Hematopoietic multipotent progenitor cell treated with erythropoietin and hydrocortisone succinate and interleukin-3 and kit ligand, for 17 days (in vitro differentiated cells): Measurements from ENCODE around the gene FCRL1.

ENCODE experiments used
- DNase-seq: peaks from one replicate; pipeline ENCODE4 v3.0.0-alpha.2; 2015; ENCODE audit warnings: low spot score

FCRL1 gene

DNA sequence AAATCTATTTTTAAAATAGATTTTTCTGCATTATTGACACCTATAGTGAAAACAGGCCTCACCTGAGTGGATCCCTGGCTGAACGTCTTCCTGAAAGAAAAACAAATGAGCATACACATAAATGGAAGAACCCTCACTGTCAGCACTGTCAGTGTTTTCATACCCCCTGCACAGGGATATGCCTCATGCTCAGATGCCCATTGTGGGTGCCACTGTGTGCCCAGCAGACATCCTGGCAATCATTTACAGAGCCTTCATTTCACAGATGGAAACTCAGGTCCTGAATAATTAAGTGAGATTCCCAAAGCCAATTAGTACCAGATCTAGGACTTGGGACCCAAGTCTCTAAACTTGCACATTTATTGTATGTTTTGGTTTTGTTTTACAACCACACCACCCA, 19.9 kb downstream of the FCRL1 start:
- no peak for DNase-seq

DNA sequence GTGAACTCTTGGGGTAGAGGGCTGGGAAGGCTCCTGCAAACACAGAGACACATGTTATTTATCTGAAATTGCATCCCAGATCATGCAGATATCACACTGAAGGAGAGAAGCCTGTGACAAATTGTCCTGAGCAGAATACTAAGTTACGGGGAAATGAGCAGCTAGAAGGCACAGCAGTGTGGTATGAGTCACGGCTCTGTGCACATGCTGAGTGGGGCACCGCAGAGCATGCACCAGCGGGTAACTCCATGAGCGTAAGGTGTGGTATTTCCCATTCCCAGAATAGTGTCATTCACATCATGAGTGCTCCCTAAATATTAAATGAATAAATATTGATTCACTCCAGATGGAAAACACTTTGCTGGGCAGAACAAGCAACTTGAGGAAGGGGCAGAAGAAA, 21.7 kb downstream of the FCRL1 start:
- no peak for DNase-seq

DNA sequence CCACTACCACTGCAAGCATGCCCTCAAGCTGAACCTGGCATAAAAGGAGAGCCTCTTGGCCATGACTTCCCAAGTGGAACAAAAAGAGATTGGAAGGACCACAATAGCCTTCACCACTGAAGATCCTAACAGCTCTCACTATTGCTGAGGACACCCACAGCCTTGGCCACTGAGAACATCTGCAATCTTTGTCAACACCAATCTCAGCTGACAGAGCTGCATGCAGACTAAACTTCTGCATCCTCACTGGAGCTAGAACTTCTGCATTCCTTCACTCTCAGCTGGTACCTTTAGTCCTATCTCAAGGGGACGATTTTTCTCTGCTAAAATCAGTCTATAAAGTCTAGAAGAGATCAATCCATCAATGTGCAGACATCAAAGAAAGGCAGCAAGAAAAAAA, 34.7 kb downstream of the FCRL1 start:
- DNase-seq = no peak

DNA sequence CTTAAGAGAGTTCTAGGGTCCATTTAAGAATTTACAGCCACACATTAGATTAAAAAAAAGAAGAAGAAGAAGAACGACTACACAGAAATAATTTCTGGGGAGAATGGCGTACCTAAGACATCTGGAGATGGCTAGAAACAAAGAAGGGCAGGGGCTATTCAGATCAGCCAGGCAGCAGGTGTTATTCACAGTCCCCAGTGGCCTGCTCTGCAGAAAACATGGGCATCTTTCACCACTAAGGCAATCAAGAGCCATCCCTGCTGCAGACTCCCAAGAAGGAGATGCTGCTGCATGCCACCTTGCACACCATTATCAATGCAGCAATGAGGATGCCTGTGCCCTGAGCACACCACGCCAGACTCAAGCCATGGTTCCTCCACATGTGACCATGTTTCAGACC, 35.1 kb downstream of the FCRL1 start:
- no peak for DNase-seq

DNA sequence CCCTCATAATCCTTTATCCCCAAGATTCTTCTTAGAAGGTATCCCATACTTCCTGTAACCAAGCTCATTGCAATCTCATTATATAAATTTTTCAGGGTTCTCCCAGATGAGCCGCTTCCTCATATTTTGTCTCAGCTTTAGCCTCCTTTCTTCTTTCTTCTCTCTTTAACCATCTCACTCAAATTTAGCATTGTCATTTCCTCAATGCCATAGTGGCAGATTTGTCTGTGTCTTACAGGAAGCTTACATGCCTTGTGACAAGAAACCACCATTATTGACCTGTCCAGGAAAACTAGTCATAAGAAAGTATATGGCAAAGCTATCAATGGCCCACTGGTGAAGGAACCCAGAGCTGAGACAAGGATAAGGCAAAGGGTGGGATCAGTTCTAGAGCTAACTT, 37.0 kb downstream of the FCRL1 start:
- no peak for DNase-seq

DNA sequence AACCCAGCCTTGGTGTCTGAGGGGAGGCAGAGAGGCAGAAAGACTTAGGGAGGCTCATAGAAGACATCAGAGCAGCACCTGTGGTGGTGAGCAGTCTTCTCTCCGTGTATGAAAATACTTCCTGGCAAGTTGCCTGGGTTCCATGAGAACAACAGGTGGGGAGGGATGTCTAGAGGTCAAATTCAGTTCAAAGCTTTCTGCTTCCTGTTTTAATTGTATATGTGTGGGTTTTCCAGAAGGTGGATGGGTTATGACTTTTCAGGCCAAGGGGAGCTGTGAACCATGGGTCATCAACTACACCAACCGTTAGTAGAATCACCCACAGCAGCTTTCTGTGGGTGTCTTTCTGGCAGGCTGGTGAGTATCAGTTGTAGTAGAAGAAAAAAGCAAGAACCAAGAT, 38.9 kb downstream of the FCRL1 start:
- no peak for DNase-seq

DNA sequence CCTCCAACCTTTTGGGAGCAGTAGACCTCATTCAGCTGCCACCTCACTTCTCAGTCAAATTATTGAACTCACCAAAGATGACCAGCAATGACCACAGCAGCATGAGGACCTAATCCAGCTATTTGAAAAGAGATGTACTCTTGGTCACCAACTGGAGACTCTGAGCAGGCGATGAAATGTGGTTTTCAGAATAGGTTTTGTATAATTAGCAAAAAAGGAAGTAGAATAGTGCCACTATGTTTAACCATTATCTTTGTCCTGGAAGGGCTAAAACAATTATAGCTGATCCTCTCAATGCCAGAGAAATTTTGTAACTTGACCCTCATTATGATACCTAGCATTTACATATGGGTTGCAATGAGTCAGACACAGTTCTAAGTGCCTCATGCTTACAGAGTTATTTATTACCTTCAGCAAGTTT, 42.9 kb downstream of the FCRL1 start, which contains the start of gene FCRL2:
TSS of gene FCRL2 (minus strand) at position 162 of the 421 bp plus-strand sequence. CDS start at position 103, 59 bp downstream.
- no peak for DNase-seq

DNA sequence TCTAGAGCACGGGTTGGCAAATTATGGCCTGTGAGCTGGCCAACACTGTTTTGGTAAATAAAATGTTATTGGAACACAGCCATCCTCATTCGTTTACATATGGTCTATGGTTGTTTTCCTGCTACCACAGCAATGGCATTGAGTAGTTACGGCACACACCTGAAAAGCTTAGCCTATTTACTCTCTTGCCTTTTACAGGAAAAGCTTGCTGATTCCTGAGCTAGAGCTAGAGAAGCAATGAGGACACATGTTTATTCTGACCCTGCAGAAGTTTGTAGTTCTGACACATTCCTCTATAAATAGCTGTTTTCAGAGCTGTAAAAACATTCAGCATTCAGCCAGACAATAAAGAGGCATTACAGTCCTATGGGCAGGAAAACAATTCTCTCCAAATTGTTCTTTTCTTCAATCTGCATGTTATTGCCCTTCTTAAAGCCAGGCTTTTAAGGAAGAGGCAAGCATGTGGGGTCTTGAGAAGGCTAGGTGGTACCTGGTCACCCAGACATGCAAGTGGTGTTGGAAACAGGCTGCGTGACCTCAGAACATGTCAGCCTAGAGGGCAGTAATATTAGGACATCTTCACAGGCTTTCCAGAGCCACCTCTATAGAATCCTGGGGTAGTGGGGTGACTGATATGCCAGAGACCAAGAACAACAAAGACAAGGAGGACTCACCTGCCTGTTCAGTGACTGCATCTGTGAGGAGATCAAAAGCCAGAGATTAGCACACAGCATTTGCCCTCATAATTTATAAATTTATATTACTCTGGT, 44.6 kb downstream of the FCRL1 start:
- no peak for DNase-seq

DNA sequence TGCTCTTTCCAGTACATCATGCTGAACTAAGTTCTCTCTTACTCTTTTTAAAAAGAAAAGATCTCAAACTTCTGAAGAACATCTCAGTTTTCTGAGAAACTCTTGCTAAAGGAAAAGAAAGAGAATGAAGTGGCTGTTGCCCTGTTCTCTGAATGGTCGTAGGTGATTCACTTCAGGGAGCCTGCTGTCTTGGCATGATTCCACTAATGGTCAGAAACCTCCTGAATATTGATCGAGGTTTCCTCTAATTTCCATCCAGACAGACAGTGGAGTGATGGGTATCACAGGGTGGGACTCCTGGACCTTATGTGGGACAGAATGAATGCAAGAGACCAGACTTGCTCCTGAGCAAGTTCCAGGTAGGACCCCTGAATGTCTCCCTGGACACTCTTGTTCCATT, 45.5 kb downstream of the FCRL1 start:
- no peak for DNase-seq

DNA sequence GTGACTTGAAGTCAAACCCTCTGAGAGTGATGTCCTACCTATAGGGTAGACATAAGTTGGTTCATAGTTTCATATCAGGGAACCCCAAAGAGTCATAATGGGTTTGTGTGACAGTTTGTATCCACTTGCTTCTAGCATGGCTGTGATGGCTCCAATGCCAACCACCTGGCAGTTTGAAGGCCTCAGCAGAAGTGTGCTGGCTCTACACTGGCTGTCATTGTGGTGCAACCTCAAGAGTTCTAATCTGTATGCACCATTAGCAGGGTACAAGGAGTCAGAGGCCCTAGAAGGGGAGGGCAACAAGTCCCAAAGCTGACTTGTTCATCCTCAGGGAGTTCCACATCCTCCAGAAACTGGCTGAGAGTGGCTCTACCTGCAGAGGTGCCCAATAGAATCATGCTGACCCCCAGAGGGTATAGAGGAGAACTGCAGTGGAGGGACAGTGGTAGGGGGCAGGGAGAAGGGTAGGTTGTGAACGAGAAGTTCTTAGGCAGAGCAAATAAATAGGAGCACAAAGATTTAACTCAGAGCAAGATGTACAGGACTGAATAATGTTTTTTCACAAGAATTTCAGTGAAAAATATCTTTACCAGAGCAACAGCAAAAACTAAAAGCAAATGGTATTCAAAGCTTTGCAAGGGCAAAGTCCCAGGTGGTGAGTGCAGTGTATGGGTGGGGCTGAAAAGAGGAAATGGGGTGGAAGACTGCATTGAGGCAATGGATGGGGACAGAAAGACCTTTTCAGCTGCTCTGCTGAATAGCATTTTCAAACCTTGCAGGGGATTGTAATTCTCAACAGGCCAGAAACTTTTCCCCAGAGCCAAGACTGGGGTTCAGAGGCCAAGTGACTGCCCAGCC, 46.2 kb downstream of the FCRL1 start:
- no peak for DNase-seq

DNA sequence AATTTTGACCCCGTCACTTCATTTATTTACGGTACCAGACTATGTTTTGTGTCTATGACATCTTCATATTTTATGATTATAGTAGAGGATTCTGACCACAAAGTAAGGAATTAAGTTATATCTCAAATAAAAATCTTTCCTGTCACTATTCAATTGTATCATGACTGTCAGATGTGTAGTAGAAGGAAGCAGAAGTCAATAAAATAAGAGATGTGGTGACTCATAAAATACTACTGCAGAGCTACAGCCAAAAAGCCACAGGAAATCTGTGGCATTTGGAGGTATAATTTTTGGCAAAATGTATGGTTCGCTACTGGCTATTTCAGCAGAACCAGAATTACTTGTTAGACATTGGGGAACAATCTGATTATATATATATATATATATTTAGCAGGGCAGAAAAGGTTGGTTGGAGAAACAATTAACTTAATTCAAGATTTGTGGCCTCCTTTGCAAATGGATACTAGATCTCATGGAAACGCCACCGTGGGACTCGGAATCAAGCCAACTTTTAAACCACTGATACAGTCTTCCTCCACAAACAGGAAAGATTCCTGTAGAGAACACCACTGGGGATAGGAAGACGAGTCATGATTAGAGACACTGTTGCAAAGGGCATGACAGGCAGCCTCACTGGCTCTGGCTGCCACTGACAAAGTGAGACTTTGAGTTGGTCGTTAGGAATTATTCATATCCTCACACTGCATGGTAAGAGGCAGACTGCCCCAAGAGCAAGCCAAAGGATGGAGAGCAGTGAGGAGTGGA, 48.1 kb downstream of the FCRL1 start:
- no peak for DNase-seq

DNA sequence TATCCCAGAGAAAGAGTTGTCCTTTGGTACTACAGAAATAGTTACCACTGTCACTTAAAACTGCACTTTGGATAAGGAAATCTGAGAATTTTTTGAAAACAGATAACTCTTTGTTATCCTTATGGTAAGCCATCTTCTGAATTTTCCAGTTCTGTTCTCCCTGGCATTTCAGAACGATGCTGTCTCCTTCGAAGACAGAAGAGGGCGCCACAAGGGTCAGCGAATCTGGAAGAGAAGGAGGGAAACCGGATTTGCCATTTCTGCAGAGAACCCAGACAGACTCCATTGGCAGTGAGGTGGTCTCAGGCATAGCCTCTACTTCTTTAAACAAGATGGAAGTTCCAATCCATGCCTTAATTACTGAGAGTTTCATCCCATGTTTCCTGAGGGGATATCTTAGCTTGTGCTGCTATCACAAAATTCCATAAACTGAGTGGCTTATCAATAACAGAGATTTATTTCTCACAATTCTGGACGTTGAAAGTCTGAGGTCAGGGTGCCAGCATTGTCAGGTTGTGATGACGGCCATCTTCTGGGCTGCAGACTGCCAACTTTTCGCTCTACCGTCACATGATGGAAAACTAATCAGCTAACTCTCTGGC, 49.4 kb downstream of the FCRL1 start:
- DNase-seq = no peak

DNA sequence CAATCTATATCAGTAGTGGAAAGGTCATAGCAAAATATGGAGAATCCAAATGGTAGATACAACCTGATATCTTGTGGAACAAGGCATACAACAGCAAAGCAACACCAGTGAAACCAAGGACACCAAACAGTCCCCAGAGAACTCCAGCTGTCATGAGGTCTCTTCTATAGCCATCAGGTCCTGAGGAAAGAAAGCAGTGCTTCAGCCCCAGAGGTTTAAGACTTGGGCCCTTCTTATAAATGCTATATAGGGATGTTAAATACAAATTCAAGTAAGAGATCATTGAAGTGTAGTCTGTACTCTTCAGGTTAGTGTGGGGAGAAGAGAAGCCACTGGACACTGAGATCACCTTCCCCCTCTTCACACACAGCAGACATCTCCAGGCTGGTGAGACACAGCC, 53.1 kb downstream of the FCRL1 start:
- DNase-seq = no peak

DNA sequence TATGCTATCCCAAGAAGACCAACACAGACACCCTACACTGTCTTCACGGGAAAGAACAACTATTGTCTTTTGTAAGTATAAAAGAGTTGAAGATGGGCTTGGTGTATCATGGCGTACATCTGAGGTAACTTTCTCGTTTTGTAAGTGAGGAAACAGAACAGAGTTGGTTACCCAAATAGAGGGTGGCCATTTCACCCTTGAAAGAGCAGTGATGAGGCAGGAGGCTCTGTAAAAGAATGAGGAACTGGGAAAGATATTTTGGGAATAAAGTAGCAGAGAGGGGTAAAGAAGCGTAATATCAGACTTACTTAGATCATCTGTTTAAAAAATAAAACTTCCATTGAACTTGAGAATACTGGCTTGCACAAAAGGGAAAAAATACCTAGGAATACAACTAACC, 61.9 kb downstream of the FCRL1 start:
- no peak for DNase-seq

DNA sequence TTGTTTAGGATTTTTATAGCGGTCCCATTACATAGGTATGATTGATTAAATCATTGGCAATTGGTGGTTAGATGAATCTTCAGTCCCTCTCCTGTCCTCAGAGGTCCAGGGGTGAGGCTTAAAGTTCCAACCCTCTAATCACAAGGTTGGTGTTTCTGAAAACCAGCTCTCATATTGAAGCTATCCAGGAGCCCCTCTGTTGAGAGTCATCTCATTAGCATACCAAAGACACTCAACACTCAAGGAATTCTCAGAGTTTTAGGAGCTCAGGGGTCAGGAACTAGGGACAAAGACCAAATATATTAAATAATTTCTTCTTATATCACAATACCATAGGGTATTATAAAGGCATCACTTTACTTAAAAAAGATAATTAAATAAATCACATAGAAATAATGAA, 66.3 kb downstream of the FCRL1 start:
- no peak for DNase-seq

DNA sequence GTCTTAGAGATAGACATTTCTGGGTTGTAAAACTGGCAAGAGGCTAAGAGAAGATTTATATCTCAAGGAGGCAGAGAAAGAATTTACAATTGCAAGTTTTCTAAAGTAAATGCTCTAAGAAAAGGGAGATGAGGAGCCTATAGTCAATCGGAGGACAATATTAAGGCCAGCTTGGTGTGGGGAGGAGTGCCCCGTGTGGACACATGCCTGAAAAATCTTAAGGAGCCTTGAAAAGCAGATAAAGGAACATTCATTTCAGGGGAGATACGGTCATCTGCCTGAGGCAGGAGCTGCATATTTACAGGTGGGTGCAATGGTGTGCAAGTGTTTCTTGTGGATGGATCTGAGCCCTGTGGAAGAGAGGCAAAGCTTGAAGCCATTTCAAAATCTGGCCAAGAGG, 68.6 kb downstream of the FCRL1 start:
- DNase-seq = no peak

DNA sequence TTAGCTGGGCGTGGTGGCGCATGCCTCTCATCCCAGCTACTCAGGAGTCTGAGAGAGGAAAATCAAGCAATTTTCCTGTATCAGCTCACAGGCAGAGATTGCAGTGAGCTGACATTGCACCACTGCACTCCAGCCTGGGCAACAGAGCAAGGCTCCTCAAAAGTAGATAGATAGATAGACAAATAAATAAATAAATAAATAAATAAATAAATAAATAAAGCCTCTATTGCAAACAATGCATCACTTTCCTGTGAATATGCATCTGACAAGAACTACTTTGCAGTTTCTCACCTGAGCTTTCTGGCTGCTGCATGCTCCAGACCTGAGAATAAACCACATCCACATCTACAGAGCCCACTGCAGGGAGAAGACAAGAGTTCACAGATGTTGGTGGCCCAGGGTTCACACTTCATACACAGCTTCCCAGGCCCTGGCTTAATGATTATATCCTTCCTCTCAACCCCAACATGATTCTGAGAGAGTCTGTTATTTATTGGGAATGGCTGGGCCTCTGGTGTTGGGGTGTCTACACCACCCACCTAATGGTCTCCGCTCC, 71.6 kb downstream of the FCRL1 start:
- DNase-seq = no peak
